GM12878 (cell line): ENCODE results near the gene TRABD2B. TPM values are rescaled to one million over a fixed set of nuclear protein-coding genes. Genes with fewer than 3 reads are reported as not detected.

Source experiments
- ATAC-seq: fragments of 200-7000 bp; cut with Tn5 transposase; 3 replicates; pipeline ENCODE4 v1.9.1; 2020; ENCODE audit warnings: mild to moderate bottlenecking, moderate library complexity
- BruUV-seq: library from RNA; stranded (reverse); fragments of 400-500 nt; replicated peaks from 2 replicates; lab custom pipeline; 2021; lab: Mats Ljungman, UMichigan
- CTCF ChIA-PET: fragments of 300-600 bp; sonication (Branson Sonifier 250); formaldehyde crosslinking; extraction: SDS; loops from one replicate; lab custom pipeline; 2021; ENCODE audit warnings: inconsistent platforms; lab: Yijun Ruan, JAX
- POLR2A ChIA-PET: fragments of 350-600 bp; formaldehyde crosslinking; extraction: SDS; loops from one replicate; lab custom pipeline; 2021; ENCODE audit warnings: inconsistent platforms; lab: Charles Lee
- RAD21 ChIA-PET: fragments of 300-600 bp; sonication (Branson Sonifier 250); formaldehyde crosslinking; loops from one replicate; lab custom pipeline; 2023; ENCODE audit warnings: antibody characterized with exemption; ENCODE audit not compliant: unreplicated experiment; lab: Charles Lee
- SMC1A ChIA-PET: fragments of 300-600 bp; sonication (Branson Sonifier 250); formaldehyde crosslinking; loops from one replicate; lab custom pipeline; 2023; ENCODE audit not compliant: unreplicated experiment, uncharacterized antibody; lab: Charles Lee
- DNase-seq: peaks from one replicate; pipeline ENCODE4 v3.0.0-alpha.2; 2011; ENCODE audit warnings: low read depth, low spot score
- FAIRE-seq: peaks from 3 replicates; lab custom pipeline; 2011; peaks lifted over from hg19 to GRCh38; lab: Jason Lieb, UNC
- H2AFZ ChIP-seq: 2 replicates; pipeline ENCODE4 v1.6.0; 2011; ENCODE audit warnings: low read depth, low read length, control low read depth; ENCODE audit not compliant: control insufficient read depth
- H3K27ac ChIP-seq: 2 replicates; pipeline ENCODE4 v1.5.1; 2011; ENCODE audit warnings: control low read depth; ENCODE audit not compliant: control insufficient read depth, insufficient read depth
- H3K27me3 ChIP-seq, 2 experiments: replicated peaks in 1 of 2; 2 replicates each; pipeline versions ENCODE4 v1.6.0 to v1.6.1; 2011; ENCODE audit warnings: low read length in 1 of 2; ENCODE audit not compliant: control insufficient read depth in 2 of 2, insufficient read depth in 2 of 2
- H3K36me3 ChIP-seq, 2 experiments: 2 replicates each; pipeline ENCODE4 v1.5.1; 2011; ENCODE audit warnings: low read length in 1 of 2; ENCODE audit not compliant: control insufficient read depth in 2 of 2, insufficient read depth in 2 of 2
- H3K4me1 ChIP-seq: 2 replicates; pipeline ENCODE4 v1.6.1; 2011; ENCODE audit warnings: mild to moderate bottlenecking, low read length, moderate library complexity, mixed read lengths; ENCODE audit not compliant: control insufficient read depth, insufficient read depth
- H3K4me2 ChIP-seq: 2 replicates; pipeline ENCODE4 v1.6.0; 2011; ENCODE audit warnings: control low read depth; ENCODE audit not compliant: control insufficient read depth, insufficient read depth
- H3K4me3 ChIP-seq: fragments of 200-600 bp; sonication (generic); 2 replicates; pipeline ENCODE4 v1.5.1; 2016
- H3K79me2 ChIP-seq: 2 replicates; pipeline ENCODE4 v1.6.0; 2011; ENCODE audit warnings: low read length; ENCODE audit not compliant: control insufficient read depth, insufficient read depth
- H3K9ac ChIP-seq: 2 replicates; pipeline ENCODE4 v1.8.0; 2011; ENCODE audit warnings: low read length, control low read depth, mixed read lengths; ENCODE audit not compliant: control insufficient read depth, insufficient read depth
- H3K9me3 ChIP-seq: replicated peaks from 3 replicates; pipeline ENCODE4 v1.5.1; 2011; ENCODE audit warnings: mild to moderate bottlenecking, low read length; ENCODE audit not compliant: control insufficient read depth, insufficient read depth
- H4K20me1 ChIP-seq: 2 replicates; pipeline ENCODE4 v1.6.0; 2011; ENCODE audit not compliant: control insufficient read depth, insufficient read depth
- BCLAF1 ChIP-seq: fragments of 450-650 bp; IDR thresholded peaks from 2 replicates; pipeline ENCODE4 v1.6.1; 2017; ENCODE audit warnings: antibody characterized with exemption, mild to moderate bottlenecking, moderate library complexity
- CREM ChIP-seq: IDR thresholded peaks from 2 replicates; pipeline ENCODE4 v1.6.1; 2014; ENCODE audit warnings: antibody characterized with exemption, low read depth
- EGR1 ChIP-seq, 2 experiments: IDR thresholded peaks; 1 replicate in 1 of 2; 2 replicates in 1 of 2; pipeline ENCODE4 v1.6.1; 2011 to 2012; ENCODE audit warnings: low read depth in 2 of 2, low read length in 2 of 2, borderline replicate concordance in 1 of 2, mild to moderate bottlenecking in 1 of 2, moderate library complexity in 1 of 2
- HDAC6 ChIP-seq: fragments of 200-600 bp; sonication (generic); IDR thresholded peaks from one replicate; pipeline ENCODE4 v1.8.0; 2017; ENCODE audit warnings: antibody characterized with exemption; ENCODE audit not compliant: unreplicated experiment
- NRF1 ChIP-seq: conservative IDR thresholded peaks from 2 replicates; pipeline ENCODE4 v1.6.1; 2011; ENCODE audit warnings: mild to moderate bottlenecking, low read depth, low read length, improper control_type of control experiment
- PKNOX1 ChIP-seq: fragments of 450-650 bp; IDR thresholded peaks from 2 replicates; pipeline ENCODE4 v1.6.1; 2016; ENCODE audit warnings: mild to moderate bottlenecking
- RELB ChIP-seq: fragments of 450-650 bp; IDR thresholded peaks from 2 replicates; pipeline ENCODE4 v1.6.1; 2017; ENCODE audit warnings: low read depth, mild to moderate bottlenecking, moderate library complexity
- SIN3A ChIP-seq: IDR thresholded peaks from 2 replicates; pipeline ENCODE4 v1.6.1; 2012; ENCODE audit warnings: low read depth, low read length, improper control_type of control experiment
- SP1 ChIP-seq: IDR thresholded peaks from one replicate; pipeline ENCODE4 v1.6.1; 2011; ENCODE audit warnings: low read depth, low read length
- STAT3 ChIP-seq: IDR thresholded peaks from 2 replicates; pipeline ENCODE4 v1.6.1; 2011; ENCODE audit warnings: low read depth, low read length, improper control_type of control experiment
- ZBED1 ChIP-seq: IDR thresholded peaks from 2 replicates; pipeline ENCODE4 v1.6.1; 2016; ENCODE audit warnings: borderline replicate concordance
- WGBS: methylation state at CpG from one replicate; pipeline ENCODE4 v1.1.6; 2016; ENCODE audit warnings: low lambda C conversion rate; ENCODE audit not compliant: insufficient replicate concordance, insufficient coverage; ENCODE audit errors: missing lambda C conversion rate; 5-methylcytosine and 5-hydroxymethylcytosine counted together
- in situ Hi-C: fragments of 300-500 bp; cut with MboI; formaldehyde crosslinking; loops from 9 replicates; pipeline ENCODE4 v1.14.3; 2018; ENCODE audit warnings: mixed read lengths
- intact Hi-C: fragments of 100-400 bp; cut with micrococcal nuclease; formaldehyde crosslinking; loops from one replicate; pipeline ENCODE4 v1.14.2; 2022; ENCODE audit not compliant: unreplicated experiment
- polyA plus RNA-seq, 11 experiments: library from polyadenylated mRNA; depleted of rRNA in 4 of 11; unstranded in 6 of 11; stranded (reverse) in 5 of 11; fragments of >200 nt; fragmentation: Nextera tagmentation in 4 of 11; fragmentation: Illumina TruSeq in 1 of 11; extraction: Ambion mirVana in 4 of 11; extraction: Trizol in 1 of 11; gene quantifications; 1 replicate in 1 of 11; 2 replicates in 10 of 11; pipeline versions ENCODE4 v1.2.1 to v1.2.3, GENCODE V29; 2011 to 2016; ENCODE audit warnings: inconsistent platforms in 2 of 11, missing spikeins in 2 of 11, low read depth in 1 of 11
- total RNA-seq, 4 experiments: library from RNA; depleted of rRNA in 3 of 4; stranded (reverse); fragments of >200 nt in 3 of 4; fragmentation: Illumina TruSeq in 1 of 4; extraction: Trizol in 1 of 4; gene quantifications; 2 replicates each; pipeline versions ENCODE4 v1.2.1 to v1.2.3, GENCODE V29; 2013 to 2021

TRABD2B gene
- total and polyA plus RNA-seq, 10 of the 15 experiments (the other 5 are each of a cell fraction or from before 2014, with no cell fraction given) = not detected

GRCh38 chr1:47725000-47725473, 272.1 kb downstream of the TRABD2B start (continued):
- TF ChIP-seq BCLAF1 = no peak

- no peaks in the 10 kb centered on the region for H3K36me3 ChIP-seq
- H3K79me2 ChIP-seq = no peaks in the 10 kb centered on the region
- RAD21 ChIA-PET = no interaction called here
- no peaks in the 10 kb centered on the region for H4K20me1 ChIP-seq
- no peak for DNase-seq
- WGBS = 58% methylated on average over 13 of the region's 13 CpGs
- H3K4me2 ChIP-seq = no peak overlapping the region
- no peaks in the 10 kb centered on the region for H3K9me3 ChIP-seq
- H3K27ac ChIP-seq = no peak overlapping the region
- H3K27me3 ChIP-seq = peaks cover 5 to 6% of the 10 kb centered on the region in 2 experiments
- ATAC-seq = no peak
- in situ Hi-C loops = loop anchor here (5.0 kb wide), 1 partner anchor 532 kb away; the partner anchor contains the start of gene PDZK1IP1
- no peaks in the 10 kb centered on the region for H3K4me1 ChIP-seq
- FAIRE-seq = no peak
- no peak overlapping the region for H3K9ac ChIP-seq
- no peak overlapping the region for H2AFZ ChIP-seq
- H3K4me3 ChIP-seq = no peak overlapping the region
- POLR2A ChIA-PET = no interaction called here
- CTCF ChIA-PET = interaction anchor here (4.7 kb wide), 1 partner anchor 335 kb away, joined by 33 read pairs; no protein-coding TSS in a partner anchor
- BruUV-seq = no TSS peak
- SMC1A ChIA-PET = no interaction called here
- TF ChIP-seq SIN3A (no peak), STAT3 (no peak), CREM (no peak), NRF1 (no peak), SP1 (no peak), PKNOX1 (no peak), HDAC6 (no peak), RELB (no peak), ZBED1 (no peak), EGR1 (IDR thresholded peaks at IDR 0.05; ENCODE audit: borderline replicate concordance in 1 of 2, low read depth in 2 of 2, low read length in 2 of 2) (no peak)
- intact Hi-C loops = no loop called here
These were observed 272.7 kb downstream of the TRABD2B start for GRCh38 chr1:47724432-47724999.
